ENCODE data around the gene ARMC8. TPM values are rescaled to one million over a fixed set of nuclear protein-coding genes. Genes with fewer than 3 reads are reported as not detected.
A peak's percentile ranks its signal among the peaks of the same experiment; 100 is the strongest.

ARMC8 gene
- total RNA-seq, 1 donor from 2014 or later = 33.2 TPM

- Mint-ChIP-seq H3K27me3 (ENCODE audit: low read depth, unreplicated experiment) (peaks cover 2% of the 10 kb centered on the region), H3K36me3 (ENCODE audit: low read depth, unreplicated experiment) (peaks cover 2% of the 10 kb centered on the region), H3K9me3 (ENCODE audit: unreplicated experiment) (no peaks in the 10 kb centered on the region), H3K4me1 (ENCODE audit: low read depth, unreplicated experiment) (peaks cover 4% of the 10 kb centered on the region), H3K27ac (ENCODE audit: unreplicated experiment) (peak within 1 kb of the TSS; percentile 95), H3K4me3 (ENCODE audit: unreplicated experiment) (peak within 1 kb of the TSS; percentile 99)
- DNase-seq (ENCODE audit: low read depth) (peak; percentile 60), FAIRE-seq (no peak)
- Histone ChIP-seq H3K4me2 (ENCODE audit: low read length) (peak within 1 kb of the TSS; percentile 94), H3K9me3 (ENCODE audit: insufficient read depth, low read depth, low read length) (no peaks in the 10 kb centered on the region), H3K4me3 (ENCODE audit: insufficient read depth, low read depth, low read length) (peak within 1 kb of the TSS; percentile 92), H3K79me2 (ENCODE audit: insufficient read depth, low read length) (peaks cover 31% of the 10 kb centered on the region), H3K27ac (ENCODE audit: low read depth, low read length) (peak within 1 kb of the TSS; percentile 51), H3K27me3 (ENCODE audit: insufficient read depth, low read length) (no peaks in the 10 kb centered on the region), H2AFZ (ENCODE audit: low read depth, low read length) (peak within 1 kb of the TSS; percentile 97), H3K9ac (ENCODE audit: low read length) (peak within 1 kb of the TSS; percentile 86), H3K4me1 (ENCODE audit: insufficient read depth, low read length) (peaks cover 7% of the 10 kb centered on the region), H3K36me3 (ENCODE audit: insufficient read depth, low read length) (peaks cover 6% of the 10 kb centered on the region), H4K20me1 (ENCODE audit: insufficient read depth, low read length) (no peaks in the 10 kb centered on the region)
- no peak for TF ChIP-seq CTCF (IDR thresholded peaks at IDR 0.05; ENCODE audit: insufficient read depth, low read depth, low read length)
- no peak for TF ChIP-seq EZH2 (IDR thresholded peaks at IDR 0.05; ENCODE audit: insufficient read depth, low read length)
These were observed 12.5 kb upstream of the ARMC8 start, which contains the start of gene DBR1 for GRCh38 chr3:138174421-138175131. DBR1 (minus strand) TSS chr3:138174921; CDS start chr3:138174795, 126 bp downstream.

- FAIRE-seq = peak; percentile 20
- no peak overlapping the region for H3K9ac ChIP-seq (ENCODE audit: low read length)
- no peak overlapping the region for H3K4me2 ChIP-seq (ENCODE audit: low read length)
- Mint-ChIP-seq H3K27me3 (ENCODE audit: low read depth, unreplicated experiment) (peaks cover 2% of the 10 kb centered on the region), H3K4me1 (ENCODE audit: low read depth, unreplicated experiment) (peaks cover 3% of the 10 kb centered on the region), H3K4me3 (ENCODE audit: unreplicated experiment) (no peak overlapping the region), H3K36me3 (ENCODE audit: low read depth, unreplicated experiment) (no peaks in the 10 kb centered on the region), H3K9me3 (ENCODE audit: unreplicated experiment) (no peaks in the 10 kb centered on the region), H3K27ac (ENCODE audit: unreplicated experiment) (no peak overlapping the region)
- H3K27ac ChIP-seq (ENCODE audit: low read depth, low read length) = no peak overlapping the region
- H3K4me1 ChIP-seq (ENCODE audit: insufficient read depth, low read length) = no peaks in the 10 kb centered on the region
- no peak for TF ChIP-seq EZH2 (IDR thresholded peaks at IDR 0.05; ENCODE audit: insufficient read depth, low read length)
- TF ChIP-seq CTCF (IDR thresholded peaks at IDR 0.05; ENCODE audit: insufficient read depth, low read depth, low read length) = peak; percentile 52
- no peaks in the 10 kb centered on the region for H3K27me3 ChIP-seq (ENCODE audit: insufficient read depth, low read length)
- H4K20me1 ChIP-seq (ENCODE audit: insufficient read depth, low read length) = no peaks in the 10 kb centered on the region
- no peak overlapping the region for H2AFZ ChIP-seq (ENCODE audit: low read depth, low read length)
- H3K4me3 ChIP-seq (ENCODE audit: insufficient read depth, low read depth, low read length) = no peak overlapping the region
- no peaks in the 10 kb centered on the region for H3K36me3 ChIP-seq (ENCODE audit: insufficient read depth, low read length)
- no peaks in the 10 kb centered on the region for H3K9me3 ChIP-seq (ENCODE audit: insufficient read depth, low read depth, low read length)
- peak; percentile 18 for DNase-seq (ENCODE audit: low read depth)
- no peaks in the 10 kb centered on the region for H3K79me2 ChIP-seq (ENCODE audit: insufficient read depth, low read length)
These were observed 6.6 kb upstream of the ARMC8 start for GRCh38 chr3:138180375-138181029.
